ENCODE data around the gene EMC7. TPM values are rescaled to one million over a fixed set of nuclear protein-coding genes. Genes with fewer than 3 reads are reported as not detected.

Gene EMC7
- total RNA-seq, 1 experiment from 2014 or later, result 79.6 TPM

GRCh38 chr15:34043391-34043790 lies 58.3 kb downstream of the EMC7 start:
- Histone ChIP-seq H3K9me3 (ENCODE audit: control insufficient read depth, insufficient read depth, low read depth, low read length) (no peaks in the 10 kb centered on the region), H3K4me1 (ENCODE audit: control insufficient read depth, insufficient read depth, low read length) (0 out of 2 replicates have a peak, but pooled peaks cover 3% of the 10 kb centered on the region), H3K36me3 (ENCODE audit: control insufficient read depth, insufficient read depth, low read length) (no peaks in the 10 kb centered on the region), H3K27me3 (ENCODE audit: control insufficient read depth, insufficient read depth, low read length) (no peaks in the 10 kb centered on the region), H3K27ac (ENCODE audit: low read length) (no peak overlapping the region), H3K4me3 (ENCODE audit: low read depth in 2 of 2, low read length in 2 of 2) (no peak overlapping the region)
- ChIA-PET CTCF (no interaction called here), POLR2A (no interaction called here)
- intact Hi-C loops (cut with micrococcal nuclease; ENCODE audit: unreplicated experiment), result no loop called here
- TF ChIP-seq REST (IDR thresholded peaks at IDR 0.05; ENCODE audit: insufficient read depth in 1 of 2, low read depth in 2 of 2, low read length in 1 of 2) (no peak), POLR2AphosphoS5 (IDR thresholded peaks at IDR 0.05; ENCODE audit: low read depth, low read length) (no peak), SIN3A (IDR thresholded peaks at IDR 0.05; ENCODE audit: borderline replicate concordance, insufficient read depth, low read depth, low read length) (no peak)
- TF ChIP-seq, protein P1, sequence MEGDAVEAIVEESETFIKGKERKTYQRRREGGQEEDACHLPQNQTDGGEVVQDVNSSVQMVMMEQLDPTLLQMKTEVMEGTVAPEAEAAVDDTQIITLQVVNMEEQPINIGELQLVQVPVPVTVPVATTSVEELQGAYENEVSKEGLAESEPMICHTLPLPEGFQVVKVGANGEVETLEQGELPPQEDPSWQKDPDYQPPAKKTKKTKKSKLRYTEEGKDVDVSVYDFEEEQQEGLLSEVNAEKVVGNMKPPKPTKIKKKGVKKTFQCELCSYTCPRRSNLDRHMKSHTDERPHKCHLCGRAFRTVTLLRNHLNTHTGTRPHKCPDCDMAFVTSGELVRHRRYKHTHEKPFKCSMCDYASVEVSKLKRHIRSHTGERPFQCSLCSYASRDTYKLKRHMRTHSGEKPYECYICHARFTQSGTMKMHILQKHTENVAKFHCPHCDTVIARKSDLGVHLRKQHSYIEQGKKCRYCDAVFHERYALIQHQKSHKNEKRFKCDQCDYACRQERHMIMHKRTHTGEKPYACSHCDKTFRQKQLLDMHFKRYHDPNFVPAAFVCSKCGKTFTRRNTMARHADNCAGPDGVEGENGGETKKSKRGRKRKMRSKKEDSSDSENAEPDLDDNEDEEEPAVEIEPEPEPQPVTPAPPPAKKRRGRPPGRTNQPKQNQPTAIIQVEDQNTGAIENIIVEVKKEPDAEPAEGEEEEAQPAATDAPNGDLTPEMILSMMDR (IDR thresholded peaks at IDR 0.05), result no peak
- in situ Hi-C loops (cut with HindIII; ENCODE audit: low pct_unique_long_range_greater_than_20kb, low sequenced_read_pairs), result no loop called here
- ATAC-seq, result no peak
- BruUV-seq (replicated peaks), result no TSS peak
- no peak for DNase-seq (ENCODE audit: low read depth, low spot score)

- DNase-seq (ENCODE audit: low read depth, low spot score) (no peak), ATAC-seq (no peak)
- Histone ChIP-seq H3K36me3 (ENCODE audit: control insufficient read depth, insufficient read depth, low read length) (no peaks in the 10 kb centered on the region), H3K27ac (ENCODE audit: low read length) (peak overlapping the region; percentile 85), H3K9me3 (ENCODE audit: control insufficient read depth, insufficient read depth, low read depth, low read length) (no peaks in the 10 kb centered on the region), H3K27me3 (ENCODE audit: control insufficient read depth, insufficient read depth, low read length) (no peaks in the 10 kb centered on the region), H3K4me1 (ENCODE audit: control insufficient read depth, insufficient read depth, low read length) (peaks cover 15% of the 10 kb centered on the region), H3K4me3 (ENCODE audit: low read depth in 2 of 2, low read length in 2 of 2) (peak overlapping the region; percentile 86 to 90)
- TF ChIP-seq, protein P1 (IDR thresholded peaks at IDR 0.05), result no peak
- no peak for TF ChIP-seq TCF7L2 (IDR thresholded peaks at IDR 0.05; ENCODE audit: low read depth, low read length)
- TF ChIP-seq POLR2AphosphoS5 (IDR thresholded peaks at IDR 0.05; ENCODE audit: low read depth, low read length), result no peak
- no peak for TF ChIP-seq SIN3A (IDR thresholded peaks at IDR 0.05; ENCODE audit: borderline replicate concordance, insufficient read depth, low read depth, low read length)
- TF ChIP-seq REST (IDR thresholded peaks at IDR 0.05; ENCODE audit: insufficient read depth in 1 of 2, low read depth in 2 of 2, low read length in 1 of 2), result no peak
- ChIA-PET CTCF (interaction anchor here (0.5 kb wide), 1 partner anchor 389 kb away, joined by 10 read pairs; no protein-coding TSS in a partner anchor), POLR2A (no interaction called here)
- in situ Hi-C loops (cut with HindIII; ENCODE audit: low pct_unique_long_range_greater_than_20kb, low sequenced_read_pairs), result no loop called here
- intact Hi-C loops (cut with micrococcal nuclease; ENCODE audit: unreplicated experiment), result no loop called here
- BruUV-seq (replicated peaks), result no TSS peak
These were observed 61.9 kb downstream of the EMC7 start for GRCh38 chr15:34039790-34040113.
